Activated T-cell treated with anti-CD3 and anti-CD28 coated beads for 24 hours (primary cell): ENCODE data around the gene TMEM256.

ENCODE experiments used
- DNase-seq: peaks from one replicate; pipeline ENCODE4 v3.0.0-alpha.2; 2020; ENCODE audit warnings: low read depth

Gene TMEM256

DNA sequence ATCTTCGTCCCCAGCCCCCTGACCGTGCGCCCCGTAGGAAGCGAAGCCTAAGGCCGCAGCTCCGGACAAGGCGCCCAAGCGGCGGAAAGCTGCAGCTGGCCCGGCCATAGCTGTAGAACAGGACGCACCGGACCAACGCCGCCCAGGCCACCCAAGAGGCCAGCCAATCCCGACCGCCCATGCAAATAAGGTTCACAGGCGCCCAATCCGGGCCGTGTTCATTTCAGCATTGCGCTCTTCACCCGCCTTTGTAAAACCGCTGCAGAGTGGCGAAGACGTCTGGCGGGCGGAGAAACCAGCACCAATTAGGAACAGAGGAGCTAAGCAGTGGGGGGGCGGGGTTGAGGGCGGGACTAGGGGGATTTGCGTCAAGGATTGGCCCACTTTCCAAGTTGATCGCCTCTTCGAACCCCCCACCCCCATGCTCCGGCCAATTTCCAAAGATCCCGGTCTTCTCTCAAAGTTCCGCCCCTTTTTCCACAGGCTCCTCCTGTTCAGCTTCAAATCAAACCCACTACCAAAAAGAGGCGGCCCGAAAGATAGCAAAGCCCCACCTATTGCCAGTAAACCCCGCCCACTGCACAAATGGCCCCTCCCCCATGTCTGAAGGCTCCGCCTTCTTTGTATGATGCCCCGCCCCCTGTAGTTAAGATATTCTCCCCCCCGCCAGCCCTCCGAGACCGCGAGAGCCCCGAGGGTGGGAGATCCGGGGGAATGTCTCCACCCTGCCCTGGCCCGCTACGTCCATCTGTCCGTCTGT lies at the start of gene TMEM256:
TSS of gene TMEM256 (minus strand) at position 121 of the 760 bp plus-strand sequence. CDS start at position 108, 13 bp downstream.
- peak; percentile 95 for DNase-seq

DNA sequence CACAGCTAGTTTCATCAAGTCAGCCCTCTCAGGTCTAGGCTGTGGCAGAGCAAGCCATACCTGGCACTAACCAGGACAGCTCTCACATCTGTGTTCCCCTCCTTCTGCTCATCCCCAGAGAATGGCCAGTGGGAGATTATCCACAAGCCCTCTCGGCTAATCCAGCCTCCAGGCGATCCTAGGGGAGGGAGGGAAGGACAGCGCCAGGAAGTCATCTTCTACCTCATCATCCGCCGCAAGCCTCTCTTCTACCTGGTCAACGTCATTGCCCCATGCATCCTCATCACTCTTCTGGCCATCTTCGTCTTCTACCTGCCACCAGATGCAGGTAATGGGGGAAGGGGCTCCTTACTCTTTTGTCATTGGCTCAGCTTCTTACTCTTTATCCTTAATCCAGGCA lies 44.6 kb upstream of the TMEM256 start:
- no peak for DNase-seq

DNA sequence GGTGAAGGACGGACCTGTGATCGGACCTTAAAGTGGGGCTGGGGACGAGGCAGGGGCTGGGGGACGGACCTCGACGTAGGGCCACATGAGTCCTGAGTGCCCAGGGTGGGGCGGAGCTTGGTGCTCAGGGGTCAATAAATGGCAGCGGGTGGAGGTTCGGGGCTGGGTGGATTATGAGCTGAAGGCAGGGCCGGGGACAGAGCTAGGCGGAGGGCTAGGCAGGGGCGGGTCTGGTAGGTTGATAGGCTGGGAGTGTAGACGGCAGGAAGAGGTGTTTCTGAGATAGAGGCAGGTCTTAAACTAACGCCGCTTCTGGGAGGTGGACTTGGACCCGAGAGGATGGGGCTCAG lies 41.7 kb upstream of the TMEM256 start:
- no peak for DNase-seq

DNA sequence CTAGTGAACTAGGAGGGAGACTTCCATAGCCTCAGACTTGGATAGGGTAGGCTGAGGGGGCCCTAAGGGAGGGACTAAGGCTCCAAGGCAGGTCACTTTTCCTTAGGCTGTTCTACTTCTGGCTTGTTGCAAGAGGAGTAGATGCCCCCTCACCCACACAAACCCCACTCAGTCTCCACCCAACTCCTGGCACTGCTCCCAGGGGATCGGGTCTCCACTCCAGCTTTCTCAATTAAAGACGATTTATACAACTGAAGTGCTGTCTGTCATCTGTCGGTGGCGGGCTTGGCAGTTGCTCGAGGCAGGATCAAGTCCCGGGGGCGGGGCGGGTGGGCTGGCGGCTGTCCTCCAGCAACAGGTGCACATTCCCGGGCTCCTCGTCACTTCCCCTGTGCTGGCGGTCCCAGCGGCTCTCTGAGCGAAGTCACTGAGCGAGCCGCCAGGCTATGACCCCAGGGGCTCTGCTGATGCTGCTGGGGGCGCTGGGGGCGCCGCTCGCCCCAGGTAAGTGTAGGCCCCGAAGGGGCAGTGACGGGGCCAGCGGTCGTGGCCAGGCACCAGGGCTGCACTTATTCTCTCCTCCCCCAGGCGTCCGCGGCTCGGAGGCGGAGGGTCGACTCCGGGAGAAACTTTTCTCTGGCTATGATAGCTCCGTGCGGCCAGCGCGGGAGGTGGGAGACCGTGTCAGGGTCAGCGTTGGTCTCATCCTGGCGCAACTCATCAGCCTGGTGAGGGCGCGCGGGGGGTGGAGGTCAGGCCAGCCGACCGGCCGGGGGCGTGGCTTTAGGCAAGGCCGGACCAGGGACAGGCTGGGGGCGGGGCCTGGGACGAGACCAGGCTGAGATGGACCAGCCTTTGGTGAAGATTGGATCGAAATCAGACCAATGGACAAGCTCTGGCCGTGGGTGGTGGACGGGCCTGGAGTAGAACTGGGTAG lies 41.1 kb upstream of the TMEM256 start, which contains the start of gene CHRNB1:
TSS of gene CHRNB1 (plus strand) at position 380 of the 937 bp plus-strand sequence. CDS start at position 447, 67 bp downstream.
- DNase-seq = no peak

DNA sequence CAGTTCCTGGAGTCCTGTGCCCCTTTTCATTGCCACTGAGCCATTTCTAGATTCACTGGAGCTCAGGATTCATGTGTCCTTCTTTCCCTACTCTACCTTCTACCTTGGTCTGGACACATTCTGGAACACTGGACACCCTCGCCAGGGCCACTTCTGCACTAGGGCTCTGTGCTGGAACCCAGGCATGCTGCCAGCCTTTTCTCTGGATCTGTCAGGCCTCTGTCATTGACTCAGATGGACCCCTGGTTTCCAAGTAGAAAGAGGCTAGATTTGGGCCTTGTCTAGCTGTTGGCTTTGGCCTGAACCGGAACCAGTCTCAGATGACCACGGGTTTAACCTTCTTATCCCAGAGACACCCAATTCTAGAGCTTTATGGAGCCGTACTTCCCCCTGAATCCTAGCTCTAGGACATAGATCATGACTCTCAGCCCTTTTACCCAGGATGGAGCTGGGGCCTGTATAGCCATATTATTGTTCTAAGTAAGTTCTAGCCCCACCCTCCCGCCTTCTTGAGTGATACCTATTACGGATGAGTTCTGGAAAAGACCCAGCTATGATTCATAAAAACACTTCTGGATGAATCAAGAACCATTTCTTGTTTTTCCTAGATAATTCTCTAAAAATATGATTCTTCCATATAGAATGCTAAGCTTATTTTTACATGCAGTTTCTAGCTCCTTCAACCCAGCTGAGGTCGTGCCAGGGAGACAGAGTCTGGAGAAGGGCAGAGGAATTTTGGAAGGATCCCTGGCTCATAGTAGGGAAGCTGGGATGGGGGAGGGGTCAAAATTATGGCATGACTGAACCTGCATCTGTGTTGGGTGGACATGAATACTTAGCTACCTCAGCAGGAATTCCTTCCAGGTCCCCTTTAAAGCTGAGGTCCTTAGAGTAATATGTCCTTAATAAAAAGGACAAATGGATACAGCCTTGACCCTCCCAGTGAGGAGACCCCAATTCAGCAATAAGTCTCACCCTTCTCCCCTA lies 39.9 kb upstream of the TMEM256 start:
- DNase-seq = no peak

DNA sequence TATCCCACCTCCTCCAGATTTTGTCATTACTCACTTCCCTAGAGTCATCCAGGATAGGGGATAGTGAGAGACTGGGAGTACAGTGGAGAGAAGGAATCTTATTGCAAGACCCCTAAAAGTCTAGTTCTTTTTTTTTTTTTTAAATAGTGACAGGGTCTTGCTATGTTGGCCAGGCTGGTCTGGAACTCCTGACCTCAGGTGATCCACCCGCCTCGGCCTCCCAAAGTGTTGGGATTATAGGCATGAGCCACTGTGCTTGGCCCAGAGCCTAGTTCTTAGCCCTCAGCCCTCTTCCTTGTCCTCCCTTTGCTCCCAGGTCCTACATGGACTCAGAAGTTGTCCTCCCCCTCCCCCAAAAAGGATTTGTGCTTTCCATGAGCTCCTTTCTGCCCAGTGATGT lies 38.2 kb upstream of the TMEM256 start:
- DNase-seq = no peak

DNA sequence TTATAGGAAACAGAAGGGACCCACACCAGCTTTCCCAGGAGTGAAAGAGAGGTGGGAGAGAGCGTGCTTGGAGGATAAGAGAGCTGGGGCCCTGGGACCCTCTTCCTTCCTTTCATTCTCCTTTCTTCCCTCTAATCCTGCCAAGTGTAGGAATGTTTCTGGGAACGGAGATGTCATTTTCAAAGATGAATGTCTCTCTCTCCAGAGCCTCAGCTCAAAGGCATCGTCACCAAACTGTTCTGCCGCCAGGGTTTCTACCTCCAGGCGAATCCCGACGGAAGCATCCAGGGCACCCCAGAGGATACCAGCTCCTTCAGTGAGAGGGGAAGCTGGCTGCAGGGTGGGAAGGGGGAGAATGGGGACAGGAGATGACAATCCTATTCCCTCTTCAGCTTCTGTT lies 37.4 kb upstream of the TMEM256 start:
- DNase-seq = no peak

DNA sequence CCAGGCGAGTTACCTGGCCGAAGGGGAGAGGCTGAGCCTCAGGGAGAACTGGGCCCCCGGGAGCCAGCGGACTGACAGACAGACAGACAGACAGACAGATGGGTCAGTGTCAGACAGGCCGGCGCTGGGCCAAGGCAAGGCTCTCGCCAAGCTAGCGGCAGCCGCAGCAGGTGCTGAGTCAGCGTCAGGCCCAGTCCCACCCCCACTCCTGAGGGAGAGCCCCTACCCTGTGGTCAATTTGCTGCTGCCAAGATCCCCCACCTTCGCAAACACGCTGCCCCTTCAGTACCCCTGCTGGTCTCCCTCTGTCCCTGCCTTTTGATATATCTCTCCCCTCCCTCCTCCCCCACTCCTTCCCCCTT lies 36.9 kb upstream of the TMEM256 start:
- no peak for DNase-seq

DNA sequence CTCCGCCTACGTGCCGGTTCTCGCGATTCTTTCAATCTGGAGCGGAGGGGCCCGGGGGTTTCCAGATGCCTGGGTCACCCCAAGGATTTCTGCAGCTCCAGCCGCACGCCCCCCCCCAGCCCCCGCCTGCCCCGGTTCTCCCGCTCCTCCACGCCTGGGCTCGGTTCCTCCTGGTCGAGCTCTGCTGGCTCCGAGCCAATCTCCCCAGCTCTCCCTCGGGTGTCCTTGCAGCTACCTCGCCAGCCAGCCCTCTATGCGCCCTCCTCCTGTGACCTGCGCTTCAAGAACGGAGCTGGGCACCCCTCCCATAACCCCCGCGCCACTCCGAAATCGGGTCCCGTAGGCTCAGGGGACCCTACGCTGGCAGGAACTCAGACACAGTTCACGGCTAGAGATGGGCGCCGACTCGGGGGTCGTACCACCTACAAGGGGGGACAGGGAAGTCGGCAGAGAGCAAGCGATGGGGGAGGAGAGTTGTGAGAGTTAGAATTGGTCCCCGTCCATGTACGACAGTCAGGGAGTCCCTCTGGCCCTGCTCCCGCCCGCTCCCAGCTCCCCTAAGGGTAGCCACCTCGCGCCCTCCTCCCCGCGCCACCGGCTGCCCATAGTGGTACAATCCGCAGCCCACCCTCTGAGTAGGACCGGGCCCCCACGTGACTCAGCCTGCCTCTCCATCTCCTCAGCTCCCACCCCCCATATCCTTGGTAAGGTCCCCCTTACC lies 36.4 kb upstream of the TMEM256 start:
- DNase-seq = no peak

DNA sequence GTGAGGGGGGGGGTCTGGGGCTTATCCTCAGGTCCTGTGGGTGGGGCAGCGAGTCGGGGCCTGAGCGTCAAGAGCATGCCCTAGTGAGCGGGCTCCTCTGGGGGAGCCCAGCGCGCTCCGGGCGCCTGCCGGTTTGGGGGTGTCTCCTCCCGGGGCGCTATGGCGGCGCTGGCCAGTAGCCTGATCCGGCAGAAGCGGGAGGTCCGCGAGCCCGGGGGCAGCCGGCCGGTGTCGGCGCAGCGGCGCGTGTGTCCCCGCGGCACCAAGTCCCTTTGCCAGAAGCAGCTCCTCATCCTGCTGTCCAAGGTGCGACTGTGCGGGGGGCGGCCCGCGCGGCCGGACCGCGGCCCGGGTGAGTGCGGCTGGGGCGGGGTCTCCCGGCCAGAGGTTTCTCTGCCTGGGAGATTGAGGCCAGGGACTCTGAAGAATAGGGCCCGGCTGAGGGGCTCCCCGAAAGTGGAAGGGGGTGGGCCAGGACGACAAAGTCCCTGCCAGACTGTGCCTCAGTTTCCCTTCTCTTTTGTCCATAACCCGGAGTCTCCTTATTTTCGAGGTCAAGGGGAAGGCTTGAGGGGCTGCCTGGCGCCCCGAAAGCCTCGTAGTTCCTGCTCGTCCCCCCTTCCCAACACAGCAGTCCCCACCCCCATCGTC lies 35.7 kb upstream of the TMEM256 start, which contains the start of gene FGF11:
TSS of gene FGF11 (plus strand) at position 51 of the 651 bp plus-strand sequence. CDS start at position 160, 109 bp downstream.
- no peak for DNase-seq

DNA sequence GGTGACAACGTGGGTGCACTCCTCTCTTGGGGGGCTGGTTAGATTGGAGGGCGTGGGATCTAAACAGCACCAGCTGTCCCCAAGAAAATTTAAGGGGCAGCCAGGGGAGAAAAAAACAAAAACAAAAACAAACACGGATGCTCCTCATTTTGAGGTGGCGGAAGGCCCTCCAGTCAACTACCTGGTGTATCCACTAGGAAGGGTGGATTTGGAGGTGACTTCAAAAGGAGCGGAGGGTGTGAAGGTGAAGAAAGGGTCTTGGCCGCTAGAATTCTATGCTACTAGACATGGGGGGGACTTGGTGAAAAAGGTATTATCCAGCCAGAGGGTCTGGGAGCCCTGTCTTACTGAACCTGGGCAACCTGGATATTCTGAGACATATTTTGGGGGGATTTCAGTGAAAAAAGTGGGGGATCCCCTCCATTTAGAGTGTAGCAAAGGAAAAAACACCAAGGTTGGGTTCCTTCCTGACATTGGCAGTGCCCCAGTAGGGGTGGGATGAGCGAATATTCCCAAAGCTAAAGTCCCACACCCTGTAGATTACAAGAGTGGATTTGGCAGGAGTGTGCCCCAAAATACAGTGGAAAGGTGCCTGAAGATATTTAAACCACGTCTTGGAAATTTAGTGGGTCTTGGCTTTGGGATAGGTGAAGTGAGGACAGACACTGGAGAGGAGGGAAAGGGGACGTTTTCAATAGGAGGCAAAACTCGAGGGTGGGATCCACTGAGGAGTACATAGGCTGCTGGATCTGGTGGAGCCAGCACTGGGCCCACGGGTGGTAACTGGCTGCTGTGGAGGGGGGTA lies 35.0 kb upstream of the TMEM256 start:
- no peak for DNase-seq

DNA sequence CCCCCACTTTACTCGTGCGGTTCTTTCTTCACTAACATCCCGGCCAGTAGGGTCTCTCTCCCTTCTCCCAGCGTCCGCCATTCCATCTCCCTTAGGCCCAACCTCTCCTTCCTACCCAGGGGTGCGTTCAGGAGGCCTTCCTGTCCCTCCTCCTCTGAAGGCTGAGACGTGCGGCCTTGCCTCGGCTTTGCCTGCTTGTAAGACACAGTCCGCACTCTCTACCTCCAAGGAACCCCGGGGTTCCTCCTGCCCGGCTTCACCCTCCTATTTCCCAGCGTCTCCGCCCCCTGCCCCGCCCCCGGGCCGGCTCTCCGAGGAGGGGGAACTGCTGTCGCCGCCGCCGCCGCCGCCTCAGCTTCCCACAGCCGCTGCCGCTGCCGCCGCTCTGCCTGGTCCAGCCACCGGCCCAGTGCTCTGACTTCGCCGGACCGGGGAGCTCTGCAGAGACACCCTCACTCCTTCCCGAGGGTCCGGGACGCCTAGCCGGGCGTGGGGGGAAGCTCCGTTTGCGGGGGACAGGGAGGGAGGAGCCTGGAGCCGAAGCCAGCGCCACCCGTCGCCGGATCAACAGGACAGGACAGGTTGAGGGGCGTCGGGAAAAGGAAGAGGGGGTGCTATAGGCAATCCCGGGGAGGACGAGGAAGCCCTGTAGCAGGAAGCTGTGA lies 34.2 kb upstream of the TMEM256 start:
- DNase-seq = peak; percentile 32

DNA sequence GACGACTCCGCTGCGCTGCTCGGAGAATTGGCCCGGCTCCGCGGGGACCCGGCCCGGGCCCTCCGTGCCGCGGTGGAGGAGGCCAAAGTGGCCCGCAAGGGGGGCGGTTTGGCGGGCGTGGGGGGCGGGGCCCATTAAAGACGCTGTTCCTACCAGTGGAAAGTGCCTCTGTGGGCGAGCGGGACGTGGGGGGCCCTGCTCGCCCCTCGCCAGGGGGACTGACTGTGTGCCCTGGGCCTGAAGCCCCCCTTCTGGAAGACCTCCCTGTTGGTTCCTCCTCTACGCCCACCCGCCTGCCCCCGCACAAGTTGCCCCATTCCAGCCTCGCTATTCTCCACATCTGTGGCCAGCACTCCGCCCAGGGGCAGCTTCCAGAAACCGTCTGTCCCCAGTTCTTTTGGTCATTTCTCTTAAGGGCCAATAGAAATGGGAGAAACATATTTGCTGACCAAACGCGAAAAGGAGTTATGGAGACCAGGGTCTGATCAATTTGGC lies 33.5 kb upstream of the TMEM256 start:
- DNase-seq = no peak

DNA sequence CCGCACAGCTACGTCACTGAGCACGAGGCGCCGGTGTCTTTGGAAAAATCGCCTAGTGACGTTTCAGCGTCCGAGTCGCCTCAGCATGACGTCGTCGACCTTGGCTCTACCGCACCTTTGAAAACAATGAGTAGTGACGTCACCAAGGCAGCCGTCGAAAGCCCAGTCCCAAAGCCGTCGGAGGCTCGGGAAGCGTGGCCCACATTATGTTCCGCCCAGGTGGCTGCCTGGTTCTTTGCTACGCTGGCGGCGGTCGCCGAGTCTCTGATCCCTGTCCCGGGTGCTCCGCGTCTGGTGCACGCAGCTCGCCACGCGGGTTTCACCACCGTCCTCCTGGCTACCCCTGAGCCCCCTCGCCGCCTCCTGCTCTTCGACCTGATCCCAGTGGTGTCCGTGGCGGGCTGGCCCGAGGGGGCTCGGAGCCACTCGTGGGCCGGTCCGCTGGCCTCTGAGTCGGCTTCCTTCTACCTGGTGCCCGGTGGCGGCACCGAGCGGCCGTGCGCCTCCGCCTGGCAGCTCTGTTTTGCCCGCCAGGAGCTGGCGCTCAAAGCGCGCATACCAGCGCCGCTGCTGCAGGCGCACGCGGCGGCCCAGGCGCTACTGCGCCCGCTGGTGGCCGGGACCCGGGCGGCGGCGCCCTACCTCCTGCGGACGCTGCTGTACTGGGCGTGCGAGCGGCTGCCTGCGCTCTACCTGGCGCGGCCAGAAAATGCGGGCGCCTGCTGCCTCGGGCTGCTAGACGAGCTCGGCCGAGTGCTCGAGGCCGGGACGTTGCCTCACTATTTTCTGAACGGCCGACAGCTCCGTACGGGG lies 32.9 kb upstream of the TMEM256 start:
- peak; percentile 69 for DNase-seq

DNA sequence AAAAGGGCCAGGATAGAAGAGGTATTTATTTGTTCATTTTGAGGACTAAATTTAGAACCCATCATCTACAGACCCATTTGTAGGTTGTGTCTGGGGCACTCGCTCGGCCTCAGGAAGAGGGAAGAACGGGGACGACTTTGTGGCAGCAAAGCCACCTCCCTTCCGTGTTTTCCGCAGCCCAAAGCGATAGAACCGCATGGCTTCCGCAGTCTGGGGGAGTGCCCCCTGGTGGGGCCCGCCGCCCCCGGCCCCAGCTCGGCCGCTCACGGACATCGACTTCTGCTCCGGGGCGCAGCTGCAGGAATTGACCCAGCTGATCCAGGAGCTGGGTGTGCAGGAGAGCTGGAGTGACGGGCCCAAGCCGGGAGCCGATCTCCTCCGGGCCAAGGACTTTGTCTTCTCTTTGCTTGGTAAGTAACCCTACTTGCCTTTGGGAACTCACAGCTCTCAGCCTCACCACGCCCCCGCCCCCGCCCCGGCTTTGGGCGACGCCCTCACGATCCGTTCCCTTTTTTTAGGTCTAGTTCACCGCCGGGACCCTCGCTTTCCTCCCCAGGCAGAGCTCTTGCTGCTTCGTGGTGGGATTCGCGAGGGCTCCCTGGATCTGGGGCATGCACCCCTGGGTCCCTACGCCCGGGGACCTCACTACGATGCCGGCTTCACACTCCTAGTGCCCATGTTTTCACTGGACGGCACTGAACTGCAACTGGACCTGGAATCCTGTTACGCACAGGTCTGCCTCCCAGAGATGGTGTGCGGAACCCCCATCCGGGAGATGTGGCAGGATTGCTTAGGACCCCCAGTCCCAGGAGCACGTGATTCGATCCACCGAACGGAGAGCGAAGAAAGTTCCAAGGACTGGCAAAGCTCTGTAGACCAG lies 32.0 kb upstream of the TMEM256 start:
- peak; percentile 23 for DNase-seq

DNA sequence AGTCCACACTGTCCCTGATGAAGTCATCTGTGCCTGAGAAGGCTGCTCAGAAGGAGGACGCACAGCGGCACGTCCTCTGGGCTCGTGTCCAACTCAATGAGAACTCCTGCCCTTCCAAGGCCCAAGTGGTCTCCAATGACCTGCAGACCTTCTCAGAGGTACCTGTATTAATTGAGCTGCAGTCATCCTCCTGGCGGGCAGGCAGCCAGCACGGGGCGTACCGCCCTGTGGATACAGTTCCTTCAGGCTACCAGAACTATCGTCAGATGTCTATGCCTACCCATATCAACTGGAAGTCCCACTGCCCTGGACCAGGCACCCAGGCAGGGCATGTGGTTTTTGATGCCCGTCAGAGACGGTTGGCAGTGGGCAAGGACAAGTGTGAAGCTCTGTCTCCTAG lies 28.4 kb upstream of the TMEM256 start:
- DNase-seq = no peak

DNA sequence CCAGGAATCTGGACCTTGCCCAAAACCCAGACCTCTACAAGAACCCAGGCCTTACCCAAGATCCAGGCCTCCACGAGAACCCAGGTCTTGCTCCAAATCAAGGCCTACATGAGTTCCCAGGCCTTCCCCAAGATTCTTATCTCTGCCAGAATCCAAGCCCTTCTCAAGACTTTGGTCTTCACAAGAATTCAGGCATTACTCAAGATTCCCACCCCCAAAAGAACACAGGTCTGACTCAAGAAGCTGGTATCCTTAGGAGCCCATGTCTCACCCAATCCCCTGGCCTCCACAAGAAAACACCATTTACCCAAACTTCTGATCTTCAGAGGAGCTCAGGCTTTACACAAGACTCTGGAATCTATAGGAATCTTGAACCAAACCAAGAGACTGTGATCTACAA lies 27.3 kb upstream of the TMEM256 start:
- DNase-seq = no peak
